Esophagus muscularis mucosa (tissue), 4 donors: ENCODE data around the gene CDC42EP2. TPM values are rescaled to one million over a fixed set of nuclear protein-coding genes. Genes with fewer than 3 reads are reported as not detected.

ENCODE experiments used
- DNase-seq: peaks from one replicate; pipeline ENCODE4 v3.0.0-alpha.2; 2017; ENCODE audit errors: extremely low spot score
- H3K27ac ChIP-seq, 4 donors: fragments of 200-600 bp; sonication (generic); replicated peaks in 1 of 4; 1 replicate in 3 of 4; 2 replicates in 1 of 4; pipeline ENCODE4 v1.5.1; 2016 to 2019; ENCODE audit warnings: mild to moderate bottlenecking in 1 of 4
- H3K27me3 ChIP-seq, 4 donors: fragments of 200-600 bp; sonication (generic); one replicate each; pipeline versions ENCODE4 v1.5.1 to v1.6.0; 2016 to 2019
- H3K36me3 ChIP-seq, 4 donors: fragments of 200-600 bp; sonication (generic); one replicate each; pipeline ENCODE4 v1.5.1; 2016 to 2019
- H3K4me1 ChIP-seq, 4 donors: fragments of 200-600 bp; sonication (generic); one replicate each; pipeline ENCODE4 v1.5.1; 2016 to 2019
- H3K4me3 ChIP-seq, 4 donors: fragments of 200-600 bp; sonication (generic); 1 replicate in 2 of 4; 2 replicates in 2 of 4; pipeline ENCODE4 v1.5.1; 2016 to 2019; ENCODE audit warnings: mild to moderate bottlenecking in 4 of 4, moderate library complexity in 1 of 4
- H3K9me3 ChIP-seq, 4 donors: fragments of 200-600 bp; sonication (generic); 1 replicate in 3 of 4; 2 replicates in 1 of 4; pipeline ENCODE4 v1.5.1; 2016 to 2019
- EP300 ChIP-seq: sonication (generic); formaldehyde crosslinking; IDR thresholded peaks from one replicate; pipeline ENCODE4 v1.6.1; 2017; ENCODE audit warnings: antibody characterized with exemption
- POLR2A ChIP-seq: fragments of 450-650 bp; IDR thresholded peaks from one replicate; pipeline ENCODE4 v1.6.1; 2017; ENCODE audit warnings: antibody characterized with exemption, moderate library complexity, mild to moderate bottlenecking, low read depth
- POLR2AphosphoS5 ChIP-seq, 2 donors: sonication (generic); formaldehyde crosslinking; IDR thresholded peaks; one replicate each; pipeline ENCODE4 v1.6.1; 2017; ENCODE audit warnings: antibody characterized with exemption in 2 of 2
- WGBS: methylation state at CpG from one replicate; pipeline ENCODE4 v1.1.5; 2018; 5-methylcytosine and 5-hydroxymethylcytosine counted together
- intact Hi-C: fragments of 100-400 bp; cut with DNase I; formaldehyde crosslinking; loops from one replicate; pipeline ENCODE4 v1.15.1; 2023
- total RNA-seq, 4 donors: library from RNA; depleted of rRNA; stranded (reverse); fragments of >200 nt; gene quantifications; one replicate each; pipeline versions ENCODE4 v1.1.0 to v1.2.1, GENCODE V29; 2016
- TF ChIP-seq, protein P1 (sequence below), 3 experiments: fragments of 200-600 bp in 2 of 3; fragments of 450-650 bp in 1 of 3; sonication (generic) in 2 of 3; IDR thresholded peaks; one replicate each; pipeline ENCODE4 v1.5.1; 2017 to 2019; ENCODE audit warnings: antibody characterized with exemption in 3 of 3, mild to moderate bottlenecking in 2 of 3, moderate library complexity in 1 of 3

Gene CDC42EP2
- total RNA-seq, 4 donors from 2014 or later = 39.9 to 90.1 (median 54.4) TPM

DNA sequence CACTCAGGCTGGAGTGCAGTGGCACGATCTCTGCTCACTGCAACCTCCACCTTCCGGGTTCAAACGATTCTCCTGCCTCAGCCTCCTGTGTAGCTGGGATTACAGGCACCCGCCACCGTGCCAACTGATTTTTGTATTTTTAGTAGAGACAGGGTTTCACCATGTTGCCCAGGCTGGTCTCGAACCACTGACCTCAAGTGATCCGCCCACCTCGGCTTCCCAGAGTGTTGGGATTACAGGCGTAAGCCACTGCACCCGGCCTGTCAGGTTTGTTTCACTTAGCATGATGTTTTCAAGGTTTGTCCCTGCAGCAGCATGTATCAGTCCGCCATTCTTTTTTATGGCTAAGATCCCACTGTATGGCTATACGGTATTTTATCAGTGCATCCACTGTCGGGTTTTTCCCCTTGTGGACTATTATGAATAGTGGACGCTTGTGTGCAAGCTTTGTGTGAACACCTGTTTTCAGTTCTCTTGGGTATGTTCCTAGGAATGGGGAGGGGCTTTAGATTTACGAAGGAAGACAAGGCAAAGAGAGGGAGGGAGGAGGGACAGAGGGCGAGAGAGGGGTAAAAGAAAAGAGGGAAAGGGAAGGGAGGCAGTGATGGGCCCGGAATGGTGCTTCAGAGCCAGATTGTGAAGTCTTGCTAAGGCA is 13.9 kb upstream of the CDC42EP2 start:
- intact Hi-C loops = no loop called here
- H3K4me1 ChIP-seq = peaks cover 49 to 82% (median 73%) of the 10 kb centered on the region in 4 donors
- H3K4me3 ChIP-seq = no peak overlapping the region
- peaks cover 0 to 15% (median 6%) of the 10 kb centered on the region in 4 donors for H3K36me3 ChIP-seq
- no peaks in the 10 kb centered on the region for H3K27me3 ChIP-seq
- WGBS = 83% methylated on average over 15 of the region's 17 CpGs
- no peaks in the 10 kb centered on the region for H3K9me3 ChIP-seq
- TF ChIP-seq POLR2A (no peak), EP300 (no peak), POLR2AphosphoS5 (IDR thresholded peaks at IDR 0.05) (no peak)
- TF ChIP-seq, protein P1, sequence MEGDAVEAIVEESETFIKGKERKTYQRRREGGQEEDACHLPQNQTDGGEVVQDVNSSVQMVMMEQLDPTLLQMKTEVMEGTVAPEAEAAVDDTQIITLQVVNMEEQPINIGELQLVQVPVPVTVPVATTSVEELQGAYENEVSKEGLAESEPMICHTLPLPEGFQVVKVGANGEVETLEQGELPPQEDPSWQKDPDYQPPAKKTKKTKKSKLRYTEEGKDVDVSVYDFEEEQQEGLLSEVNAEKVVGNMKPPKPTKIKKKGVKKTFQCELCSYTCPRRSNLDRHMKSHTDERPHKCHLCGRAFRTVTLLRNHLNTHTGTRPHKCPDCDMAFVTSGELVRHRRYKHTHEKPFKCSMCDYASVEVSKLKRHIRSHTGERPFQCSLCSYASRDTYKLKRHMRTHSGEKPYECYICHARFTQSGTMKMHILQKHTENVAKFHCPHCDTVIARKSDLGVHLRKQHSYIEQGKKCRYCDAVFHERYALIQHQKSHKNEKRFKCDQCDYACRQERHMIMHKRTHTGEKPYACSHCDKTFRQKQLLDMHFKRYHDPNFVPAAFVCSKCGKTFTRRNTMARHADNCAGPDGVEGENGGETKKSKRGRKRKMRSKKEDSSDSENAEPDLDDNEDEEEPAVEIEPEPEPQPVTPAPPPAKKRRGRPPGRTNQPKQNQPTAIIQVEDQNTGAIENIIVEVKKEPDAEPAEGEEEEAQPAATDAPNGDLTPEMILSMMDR (IDR thresholded peaks at IDR 0.05) = no peak
- H3K27ac ChIP-seq = peak overlapping the region; percentile 16 to 48 (median 32)
- DNase-seq = no peak

- intact Hi-C loops = no loop called here
- H3K27me3 ChIP-seq = no peaks in the 10 kb centered on the region
Observed at GRCh38 chr11:65301491-65302329, 13.0 kb upstream of the CDC42EP2 start.

GRCh38 chr11:65303555-65303954 is 11.1 kb upstream of the CDC42EP2 start:
- TF ChIP-seq POLR2AphosphoS5 (IDR thresholded peaks at IDR 0.05) (no peak), POLR2A (no peak), EP300 (no peak)
- TF ChIP-seq, protein P1 (IDR thresholded peaks at IDR 0.05) = no peak
- H3K4me3 ChIP-seq = no peak overlapping the region
- no peak for DNase-seq
- peaks cover 0 to 3% (median 0%) of the 10 kb centered on the region in 4 donors for H3K36me3 ChIP-seq
- intact Hi-C loops = no loop called here
- H3K27ac ChIP-seq = no peak overlapping the region
- no peaks in the 10 kb centered on the region for H3K9me3 ChIP-seq
- 81% methylated on average over 3 of the region's 3 CpGs for WGBS
- H3K4me1 ChIP-seq = peaks cover 34 to 70% (median 64%) of the 10 kb centered on the region in 4 donors
- no peaks in the 10 kb centered on the region for H3K27me3 ChIP-seq

More at GRCh38 chr11:65301491-65302329, 13.0 kb upstream of the CDC42EP2 start:
- peak overlapping the region; percentile 16 to 48 (median 37) for H3K27ac ChIP-seq
- peak; percentile 50 to 56 for TF ChIP-seq POLR2AphosphoS5 (IDR thresholded peaks at IDR 0.05)
- TF ChIP-seq POLR2A = no peak
- TF ChIP-seq, protein P1 (IDR thresholded peaks at IDR 0.05) = no peak
- no peak for TF ChIP-seq EP300
- H3K36me3 ChIP-seq = peaks cover 0 to 13% (median 3%) of the 10 kb centered on the region in 4 donors
- no peak overlapping the region for H3K4me3 ChIP-seq
- peaks cover 44 to 82% (median 72%) of the 10 kb centered on the region in 4 donors for H3K4me1 ChIP-seq
- no peaks in the 10 kb centered on the region for H3K9me3 ChIP-seq
- 48% methylated on average over 11 of the region's 12 CpGs for WGBS
- DNase-seq = no peak

DNA sequence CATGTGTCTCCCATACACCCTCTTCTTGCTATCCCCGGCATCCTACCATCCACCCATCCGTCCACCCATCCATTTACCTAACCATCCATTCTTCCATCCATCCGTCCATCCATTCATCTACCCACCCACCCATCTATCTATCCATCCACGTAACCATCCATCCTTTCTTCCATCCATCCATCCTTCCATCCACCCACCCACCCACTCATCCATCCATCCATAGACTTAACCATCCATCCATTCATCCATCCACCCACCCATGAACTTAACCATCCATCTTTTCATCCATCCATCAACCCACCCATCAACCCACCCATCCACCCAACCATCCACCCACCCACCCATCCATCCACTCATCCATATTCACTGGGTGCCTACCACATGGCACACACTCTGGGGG is 10.6 kb upstream of the CDC42EP2 start:
- no peaks in the 10 kb centered on the region for H3K27me3 ChIP-seq
- TF ChIP-seq, protein P1 (IDR thresholded peaks at IDR 0.05) = no peak
- no peak for TF ChIP-seq EP300
- TF ChIP-seq POLR2A = no peak
- TF ChIP-seq POLR2AphosphoS5 (IDR thresholded peaks at IDR 0.05) = no peak
- peaks cover 0 to 3% (median 0%) of the 10 kb centered on the region in 4 donors for H3K36me3 ChIP-seq
- no peaks in the 10 kb centered on the region for H3K9me3 ChIP-seq
- H3K4me3 ChIP-seq = no peak overlapping the region
- H3K27ac ChIP-seq = peak overlapping the region in 1 of 4 donors; percentile 67
- peaks cover 34 to 70% (median 64%) of the 10 kb centered on the region in 4 donors for H3K4me1 ChIP-seq
- DNase-seq = no peak
- intact Hi-C loops = no loop called here
- 95% methylated on average over 4 of the region's 4 CpGs for WGBS
